MM.1S (cell line): ENCODE measurements around the gene KLHL35.

Experiments used
- DNase-seq: peaks from one replicate; pipeline ENCODE4 v3.0.0-alpha.2; 2015
- H2AFZ ChIP-seq: fragments of 300-600 bp; sonication (generic); 2 replicates; pipeline ENCODE4 v1.6.0; 2016; ENCODE audit warnings: antibody characterized with exemption, low read length
- H3F3A ChIP-seq: fragments of 300-600 bp; sonication (generic); 2 replicates; pipeline ENCODE4 v1.6.1; 2016; ENCODE audit warnings: mild to moderate bottlenecking, antibody characterized with exemption, low read length, moderate library complexity, mixed read lengths; ENCODE audit not compliant: insufficient read depth
- H3K27ac ChIP-seq: fragments of 300-600 bp; sonication (generic); 2 replicates; pipeline ENCODE4 v1.5.1; 2016; ENCODE audit warnings: mild to moderate bottlenecking, low read length
- H3K27me3 ChIP-seq: fragments of 300-600 bp; sonication (generic); replicated peaks from 2 replicates; pipeline ENCODE4 v1.6.0; 2016; ENCODE audit warnings: low read length; ENCODE audit not compliant: insufficient read depth
- H3K36me3 ChIP-seq: fragments of 300-600 bp; sonication (generic); replicated peaks from 2 replicates; pipeline ENCODE4 v1.6.1; 2016; ENCODE audit warnings: mild to moderate bottlenecking, low read length, mixed read lengths; ENCODE audit not compliant: insufficient read depth
- H3K4me1 ChIP-seq: fragments of 300-600 bp; sonication (generic); 2 replicates; pipeline ENCODE4 v1.6.1; 2016; ENCODE audit warnings: low read length, mixed read lengths
- H3K4me2 ChIP-seq: fragments of 300-600 bp; sonication (generic); 2 replicates; pipeline ENCODE4 v1.6.0; 2016; ENCODE audit warnings: low read depth, low read length
- H3K4me3 ChIP-seq: fragments of 300-600 bp; sonication (generic); 2 replicates; pipeline ENCODE4 v1.5.1; 2016; ENCODE audit warnings: low read length, mixed read lengths
- H3K79me2 ChIP-seq: fragments of 300-600 bp; sonication (generic); 2 replicates; pipeline ENCODE4 v1.6.1; 2016; ENCODE audit warnings: mixed run types, low read length, mixed read lengths
- H3K9ac ChIP-seq: fragments of 300-600 bp; sonication (generic); 2 replicates; pipeline ENCODE4 v1.6.1; 2016; ENCODE audit warnings: low read length, mixed read lengths
- H3K9me2 ChIP-seq: fragments of 300-600 bp; sonication (generic); replicated peaks from 2 replicates; pipeline ENCODE4 v1.6.1; 2016; ENCODE audit warnings: mild to moderate bottlenecking, low read length, mixed read lengths; ENCODE audit not compliant: insufficient read depth
- H3K9me3 ChIP-seq: fragments of 300-600 bp; sonication (generic); replicated peaks from 2 replicates; pipeline ENCODE4 v1.6.1; 2016; ENCODE audit warnings: mild to moderate bottlenecking, low read length, mixed read lengths; ENCODE audit not compliant: insufficient read depth
- H4K20me1 ChIP-seq: fragments of 300-600 bp; sonication (generic); 2 replicates; pipeline ENCODE4 v1.6.1; 2016; ENCODE audit warnings: mild to moderate bottlenecking, low read length, moderate library complexity, mixed read lengths; ENCODE audit not compliant: insufficient read depth
- EZH2 ChIP-seq: fragments of 300-600 bp; sonication (generic); optimal IDR thresholded peaks from 2 replicates; pipeline ENCODE3; 2017; ENCODE audit warnings: low read depth, mild to moderate bottlenecking, antibody characterized with exemption, low read length, mixed read lengths
- EZH2phosphoT487 ChIP-seq: fragments of 300-600 bp; sonication (generic); IDR thresholded peaks from 2 replicates; pipeline ENCODE4 v1.6.1; 2018; ENCODE audit warnings: antibody characterized with exemption, low read length
- TF ChIP-seq, protein P1 (sequence below): fragments of 300-600 bp; sonication (generic); IDR thresholded peaks from 2 replicates; pipeline ENCODE4 v1.5.1; 2016; ENCODE audit warnings: antibody characterized with exemption, low read length, mixed read lengths

Gene KLHL35

DNA sequence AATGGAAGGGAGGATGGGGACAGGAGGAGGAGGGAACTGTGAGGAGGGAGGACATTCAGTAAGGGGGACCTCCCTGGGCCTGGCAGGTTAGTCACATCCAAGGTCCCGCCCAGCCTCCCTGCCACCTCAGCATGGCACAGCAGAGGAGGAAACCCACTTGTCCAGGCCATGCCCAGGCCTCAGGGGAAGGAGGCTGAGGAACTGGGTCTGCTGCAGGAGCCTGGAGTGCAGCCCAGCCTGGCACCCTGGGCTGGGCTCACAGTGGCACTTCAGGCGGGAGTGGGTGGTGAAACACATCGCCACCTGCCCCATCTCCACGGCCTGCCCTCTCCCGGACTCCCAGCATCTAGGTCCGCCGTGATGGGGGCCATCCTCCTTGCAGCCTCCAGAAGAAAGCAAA is 17.2 kb upstream of the KLHL35 start:
- Histone ChIP-seq H3K79me2 (no peaks in the 10 kb centered on the region), H3K27me3 (peaks cover 63% of the 10 kb centered on the region), H3K9ac (no peak overlapping the region), H3K4me2 (no peak overlapping the region), H3K9me2 (no peaks in the 10 kb centered on the region), H3K36me3 (no peaks in the 10 kb centered on the region), H2AFZ (no peak overlapping the region), H3F3A (no peaks in the 10 kb centered on the region), H3K9me3 (no peaks in the 10 kb centered on the region), H4K20me1 (no peaks in the 10 kb centered on the region), H3K4me1 (no peaks in the 10 kb centered on the region), H3K27ac (no peak overlapping the region), H3K4me3 (no peak overlapping the region)
- DNase-seq: no peak
- no peak for TF ChIP-seq EZH2phosphoT487
- no peak for TF ChIP-seq EZH2
- TF ChIP-seq, protein P1, sequence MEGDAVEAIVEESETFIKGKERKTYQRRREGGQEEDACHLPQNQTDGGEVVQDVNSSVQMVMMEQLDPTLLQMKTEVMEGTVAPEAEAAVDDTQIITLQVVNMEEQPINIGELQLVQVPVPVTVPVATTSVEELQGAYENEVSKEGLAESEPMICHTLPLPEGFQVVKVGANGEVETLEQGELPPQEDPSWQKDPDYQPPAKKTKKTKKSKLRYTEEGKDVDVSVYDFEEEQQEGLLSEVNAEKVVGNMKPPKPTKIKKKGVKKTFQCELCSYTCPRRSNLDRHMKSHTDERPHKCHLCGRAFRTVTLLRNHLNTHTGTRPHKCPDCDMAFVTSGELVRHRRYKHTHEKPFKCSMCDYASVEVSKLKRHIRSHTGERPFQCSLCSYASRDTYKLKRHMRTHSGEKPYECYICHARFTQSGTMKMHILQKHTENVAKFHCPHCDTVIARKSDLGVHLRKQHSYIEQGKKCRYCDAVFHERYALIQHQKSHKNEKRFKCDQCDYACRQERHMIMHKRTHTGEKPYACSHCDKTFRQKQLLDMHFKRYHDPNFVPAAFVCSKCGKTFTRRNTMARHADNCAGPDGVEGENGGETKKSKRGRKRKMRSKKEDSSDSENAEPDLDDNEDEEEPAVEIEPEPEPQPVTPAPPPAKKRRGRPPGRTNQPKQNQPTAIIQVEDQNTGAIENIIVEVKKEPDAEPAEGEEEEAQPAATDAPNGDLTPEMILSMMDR: no peak

DNA sequence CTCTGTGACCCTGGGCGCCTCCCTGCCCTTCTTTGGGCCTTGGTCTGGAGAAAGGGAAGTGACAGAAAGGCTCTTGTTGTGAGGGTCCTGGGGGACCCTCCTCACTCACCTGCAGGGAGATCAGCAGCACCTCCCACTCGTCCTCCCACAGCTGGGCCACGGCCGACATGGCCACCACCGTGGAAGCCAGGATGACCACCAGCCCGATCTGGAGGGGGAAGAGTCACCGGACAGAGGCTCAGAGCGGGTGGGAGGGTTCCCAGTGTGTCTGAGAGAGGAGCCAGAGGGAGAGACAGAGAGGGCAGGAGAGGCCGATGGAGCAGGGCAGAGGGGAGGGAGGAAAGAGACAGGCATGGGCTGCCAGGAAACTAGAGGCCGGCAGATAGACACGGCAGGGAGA is 16.8 kb upstream of the KLHL35 start:
- H3K27me3 ChIP-seq: peaks cover 62% of the 10 kb centered on the region
- H3K4me3 ChIP-seq: no peak overlapping the region
- H3K27ac ChIP-seq: no peak overlapping the region
- no peaks in the 10 kb centered on the region for H3K9me2 ChIP-seq
- no peak overlapping the region for H3K9ac ChIP-seq
- no peak for TF ChIP-seq EZH2
- TF ChIP-seq, protein P1: no peak
- TF ChIP-seq EZH2phosphoT487: no peak
- H3K9me3 ChIP-seq: no peaks in the 10 kb centered on the region
- no peaks in the 10 kb centered on the region for H3K79me2 ChIP-seq
- H3F3A ChIP-seq: no peaks in the 10 kb centered on the region
- H3K4me2 ChIP-seq: no peak overlapping the region
- H2AFZ ChIP-seq: no peak overlapping the region
- H3K4me1 ChIP-seq: no peaks in the 10 kb centered on the region
- no peak for DNase-seq
- H3K36me3 ChIP-seq: no peaks in the 10 kb centered on the region
- no peaks in the 10 kb centered on the region for H4K20me1 ChIP-seq

DNA sequence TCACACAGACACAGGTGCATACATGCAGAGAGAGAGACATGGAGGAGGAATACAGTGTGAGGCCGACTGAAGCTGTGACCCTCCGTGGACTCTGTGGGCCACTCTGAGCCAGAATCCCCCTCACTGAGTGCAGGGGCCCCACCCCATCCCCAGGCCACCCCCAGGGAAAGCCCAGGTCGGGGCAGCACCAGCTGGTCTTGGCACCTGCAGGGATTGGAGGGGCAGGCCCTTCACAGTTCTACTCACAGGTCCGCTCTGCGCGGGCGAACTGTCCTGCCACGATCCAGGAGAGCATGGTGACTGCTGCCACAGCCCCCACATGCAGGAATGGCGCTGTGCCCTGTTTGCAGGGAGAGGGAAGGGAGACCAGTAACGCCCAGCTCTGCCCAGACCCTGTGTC is 16.3 kb upstream of the KLHL35 start:
- H3K9me3 ChIP-seq: no peaks in the 10 kb centered on the region
- H3K27me3 ChIP-seq: peaks cover 62% of the 10 kb centered on the region
- no peak overlapping the region for H3K4me3 ChIP-seq
- H3K9ac ChIP-seq: no peak overlapping the region
- no peaks in the 10 kb centered on the region for H4K20me1 ChIP-seq
- no peaks in the 10 kb centered on the region for H3K36me3 ChIP-seq
- H2AFZ ChIP-seq: no peak overlapping the region
- TF ChIP-seq EZH2phosphoT487 (no peak), EZH2 (no peak)
- TF ChIP-seq, protein P1: no peak
- H3K79me2 ChIP-seq: no peaks in the 10 kb centered on the region
- DNase-seq: no peak
- H3F3A ChIP-seq: no peaks in the 10 kb centered on the region
- H3K27ac ChIP-seq: no peak overlapping the region
- no peaks in the 10 kb centered on the region for H3K4me1 ChIP-seq
- H3K4me2 ChIP-seq: no peak overlapping the region
- no peaks in the 10 kb centered on the region for H3K9me2 ChIP-seq
